Measurements from ENCODE around the gene AP5S1.
"Not testable (repeated sequence)": the region's sequence is repeated elsewhere in the genome, so short reads cannot be mapped to it uniquely, and the experiment has no call there.

Gene AP5S1

DNA sequence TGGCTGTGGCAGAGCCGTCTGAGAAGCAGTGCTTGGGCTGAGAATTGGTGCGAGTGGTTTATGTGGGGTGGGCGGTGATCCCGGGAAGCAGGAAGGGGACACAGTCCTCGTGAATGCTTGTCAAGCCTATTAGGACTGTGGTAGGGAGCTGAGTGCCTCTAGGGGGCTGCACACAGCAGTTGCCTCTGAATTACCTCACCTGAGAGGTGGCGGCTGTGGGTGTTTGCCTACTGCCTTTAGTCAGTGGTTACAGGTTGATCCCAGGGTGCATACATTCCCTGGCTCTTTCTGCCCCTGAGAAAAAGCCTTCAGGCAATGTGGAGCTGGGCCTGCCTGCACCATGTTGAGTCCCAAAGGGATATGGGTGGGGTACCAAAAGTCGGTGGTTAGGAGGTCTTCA lies 5.2 kb downstream of the AP5S1 start:
- TF ChIP-seq EZH2 (IDR thresholded peaks at IDR 0.05; ENCODE audit: borderline replicate concordance, low read depth, low read length, severe bottlenecking): no peak
- TF ChIP-seq, protein P1, sequence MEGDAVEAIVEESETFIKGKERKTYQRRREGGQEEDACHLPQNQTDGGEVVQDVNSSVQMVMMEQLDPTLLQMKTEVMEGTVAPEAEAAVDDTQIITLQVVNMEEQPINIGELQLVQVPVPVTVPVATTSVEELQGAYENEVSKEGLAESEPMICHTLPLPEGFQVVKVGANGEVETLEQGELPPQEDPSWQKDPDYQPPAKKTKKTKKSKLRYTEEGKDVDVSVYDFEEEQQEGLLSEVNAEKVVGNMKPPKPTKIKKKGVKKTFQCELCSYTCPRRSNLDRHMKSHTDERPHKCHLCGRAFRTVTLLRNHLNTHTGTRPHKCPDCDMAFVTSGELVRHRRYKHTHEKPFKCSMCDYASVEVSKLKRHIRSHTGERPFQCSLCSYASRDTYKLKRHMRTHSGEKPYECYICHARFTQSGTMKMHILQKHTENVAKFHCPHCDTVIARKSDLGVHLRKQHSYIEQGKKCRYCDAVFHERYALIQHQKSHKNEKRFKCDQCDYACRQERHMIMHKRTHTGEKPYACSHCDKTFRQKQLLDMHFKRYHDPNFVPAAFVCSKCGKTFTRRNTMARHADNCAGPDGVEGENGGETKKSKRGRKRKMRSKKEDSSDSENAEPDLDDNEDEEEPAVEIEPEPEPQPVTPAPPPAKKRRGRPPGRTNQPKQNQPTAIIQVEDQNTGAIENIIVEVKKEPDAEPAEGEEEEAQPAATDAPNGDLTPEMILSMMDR (IDR thresholded peaks at IDR 0.05; ENCODE audit: borderline replicate concordance, extremely low read depth, low read length, poor library complexity, severe bottlenecking): no peak
- Histone ChIP-seq H3K9me3 (ENCODE audit: insufficient read depth, low read length, severe bottlenecking) (no peaks in the 10 kb centered on the region), H3K79me2 (ENCODE audit: insufficient read depth, low read length) (peaks cover 15% of the 10 kb centered on the region), H4K20me1 (ENCODE audit: insufficient read depth, low read length) (no peaks in the 10 kb centered on the region), H3K27me3 (ENCODE audit: insufficient read depth, low read length, poor library complexity) (no peaks in the 10 kb centered on the region), H3K27ac (ENCODE audit: low read length) (no peak overlapping the region), H3K9ac (ENCODE audit: low read depth, low read length) (no peak overlapping the region), H3K4me2 (ENCODE audit: insufficient read depth, low read length) (no peak overlapping the region), H3K4me1 (ENCODE audit: insufficient read depth, low read length) (peaks cover 12% of the 10 kb centered on the region), H3K4me3 (ENCODE audit: low read depth in 1 of 2, low read length in 2 of 2) (no peak overlapping the region), H3K36me3 (ENCODE audit: insufficient read depth, low read length) (peaks cover 48% of the 10 kb centered on the region), H2AFZ (ENCODE audit: low read depth, low read length) (no peak overlapping the region)
- DNase-seq (no peak), ATAC-seq (ENCODE audit: insufficient read depth, low read depth) (no peak)

DNA sequence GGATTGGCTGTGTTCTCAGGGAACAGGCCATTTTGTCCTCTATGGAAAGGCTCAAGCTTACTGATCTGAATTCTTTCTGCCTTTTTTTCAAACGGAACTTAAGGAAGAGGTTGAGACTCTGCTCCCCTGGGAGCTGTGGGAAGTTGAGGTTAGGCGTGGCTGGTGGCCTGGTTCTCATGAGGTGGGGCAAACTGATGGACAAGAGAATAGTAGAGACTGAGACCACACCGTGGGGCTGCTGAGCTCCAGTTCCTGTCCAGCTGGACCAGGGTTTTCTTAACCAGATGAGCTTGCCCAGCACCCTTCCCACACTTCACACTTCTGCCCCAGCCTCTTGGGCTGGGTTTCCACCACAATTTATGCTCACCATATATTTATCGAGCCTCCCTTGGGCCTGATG lies 6.1 kb downstream of the AP5S1 start:
- H3K4me2 ChIP-seq (ENCODE audit: insufficient read depth, low read length): no peak overlapping the region
- DNase-seq (no peak), ATAC-seq (ENCODE audit: insufficient read depth, low read depth) (no peak)
- peaks cover 7% of the 10 kb centered on the region for H3K79me2 ChIP-seq (ENCODE audit: insufficient read depth, low read length)
- no peak for TF ChIP-seq EZH2 (IDR thresholded peaks at IDR 0.05; ENCODE audit: borderline replicate concordance, low read depth, low read length, severe bottlenecking)
- TF ChIP-seq, protein P1 (IDR thresholded peaks at IDR 0.05; ENCODE audit: borderline replicate concordance, extremely low read depth, low read length, poor library complexity, severe bottlenecking): no peak
- no peak overlapping the region for H3K27ac ChIP-seq (ENCODE audit: low read length)
- no peaks in the 10 kb centered on the region for H3K9me3 ChIP-seq (ENCODE audit: insufficient read depth, low read length, severe bottlenecking)
- H4K20me1 ChIP-seq (ENCODE audit: insufficient read depth, low read length): no peaks in the 10 kb centered on the region
- no peaks in the 10 kb centered on the region for H3K27me3 ChIP-seq (ENCODE audit: insufficient read depth, low read length, poor library complexity)
- H3K9ac ChIP-seq (ENCODE audit: low read depth, low read length): no peak overlapping the region
- H3K4me3 ChIP-seq (ENCODE audit: low read depth in 1 of 2, low read length in 2 of 2): no peak overlapping the region
- H3K36me3 ChIP-seq (ENCODE audit: insufficient read depth, low read length): peaks cover 48% of the 10 kb centered on the region
- peaks cover 7% of the 10 kb centered on the region for H3K4me1 ChIP-seq (ENCODE audit: insufficient read depth, low read length)
- H2AFZ ChIP-seq (ENCODE audit: low read depth, low read length): no peak overlapping the region

DNA sequence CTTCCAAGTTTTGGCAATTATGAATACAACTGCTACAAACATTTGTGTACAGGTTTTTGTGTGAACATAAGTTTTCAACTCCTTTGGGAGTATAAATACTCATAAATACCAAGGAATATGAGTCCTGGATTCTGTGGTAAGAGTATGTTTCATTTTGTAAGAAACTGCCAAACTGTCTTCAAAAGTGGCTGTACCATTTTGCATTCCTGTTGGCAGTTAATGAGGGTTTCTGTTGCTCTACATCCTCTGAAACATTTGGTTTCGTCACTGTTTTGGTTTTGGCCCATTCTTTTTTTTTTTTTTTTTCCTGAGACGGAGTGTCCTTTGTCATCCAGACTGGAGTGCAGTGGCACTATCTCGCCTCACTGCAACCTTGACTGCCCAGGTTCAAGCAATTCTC lies 8.5 kb downstream of the AP5S1 start:
- Histone ChIP-seq H3K79me2 (ENCODE audit: insufficient read depth, low read length) (no peaks in the 10 kb centered on the region), H3K9me3 (ENCODE audit: insufficient read depth, low read length, severe bottlenecking) (no peaks in the 10 kb centered on the region), H3K27me3 (ENCODE audit: insufficient read depth, low read length, poor library complexity) (no peaks in the 10 kb centered on the region), H3K4me1 (ENCODE audit: insufficient read depth, low read length) (no peaks in the 10 kb centered on the region), H4K20me1 (ENCODE audit: insufficient read depth, low read length) (no peaks in the 10 kb centered on the region), H3K27ac (ENCODE audit: low read length) (no peak overlapping the region), H2AFZ (ENCODE audit: low read depth, low read length) (no peak overlapping the region), H3K4me3 (ENCODE audit: low read depth in 1 of 2, low read length in 2 of 2) (no peak overlapping the region), H3K9ac (ENCODE audit: low read depth, low read length) (no peak overlapping the region), H3K36me3 (ENCODE audit: insufficient read depth, low read length) (peaks cover 31% of the 10 kb centered on the region), H3K4me2 (ENCODE audit: insufficient read depth, low read length) (no peak overlapping the region)
- no peak for ATAC-seq (ENCODE audit: insufficient read depth, low read depth)
- TF ChIP-seq, protein P1 (IDR thresholded peaks at IDR 0.05; ENCODE audit: borderline replicate concordance, extremely low read depth, low read length, poor library complexity, severe bottlenecking): no peak
- no peak for DNase-seq

DNA sequence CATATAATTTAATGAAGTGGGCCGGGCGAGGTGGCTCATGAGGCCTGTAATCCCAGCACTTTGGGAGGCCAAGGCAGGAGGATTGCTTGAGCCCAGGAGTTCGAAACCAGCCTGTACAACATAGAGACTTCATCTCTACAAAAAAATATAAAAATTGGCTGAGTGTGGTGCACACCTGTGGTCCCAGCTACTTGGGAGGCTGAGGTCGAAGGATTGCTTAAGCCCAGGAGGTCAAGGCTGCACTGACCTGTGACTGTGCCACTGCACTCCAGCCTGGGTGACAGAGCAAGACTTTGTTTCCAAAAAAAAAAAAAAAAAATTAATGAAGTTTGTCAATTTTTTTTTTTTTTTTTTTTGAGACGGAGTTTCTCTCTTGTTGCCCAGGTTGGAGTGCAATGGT lies 9.5 kb downstream of the AP5S1 start:
- H3K9ac ChIP-seq (ENCODE audit: low read depth, low read length); H2AFZ ChIP-seq (ENCODE audit: low read depth, low read length); H3K79me2 ChIP-seq (ENCODE audit: insufficient read depth, low read length); H3K4me1 ChIP-seq (ENCODE audit: insufficient read depth, low read length); H4K20me1 ChIP-seq (ENCODE audit: insufficient read depth, low read length); H3K4me3 ChIP-seq (ENCODE audit: low read depth in 1 of 2, low read length in 2 of 2); ATAC-seq (ENCODE audit: insufficient read depth, low read depth); H3K4me2 ChIP-seq (ENCODE audit: insufficient read depth, low read length); DNase-seq; H3K9me3 ChIP-seq (ENCODE audit: insufficient read depth, low read length, severe bottlenecking); H3K27ac ChIP-seq (ENCODE audit: low read length); H3K27me3 ChIP-seq (ENCODE audit: insufficient read depth, low read length, poor library complexity): not testable (repeated sequence)
- H3K36me3 ChIP-seq (ENCODE audit: insufficient read depth, low read length): peaks cover 20% of the 10 kb centered on the region

Measured in DND-41 (cell line).